ENCODE measurements around the gene TOP3A. TPM values are rescaled to one million over a fixed set of nuclear protein-coding genes. Genes with fewer than 3 reads are reported as not detected.
A peak's percentile ranks its signal among the peaks of the same experiment; 100 is the strongest.

TOP3A gene
- total RNA-seq, 1 experiment from 2014 or later, result 48.8 TPM

GRCh38 chr17:18224387-18225120 is 90.2 kb downstream of the TOP3A start:
- ChIA-PET RAD21 (ENCODE audit: low non-redundant PET in 1 of 2, low total read pairs in 2 of 2, uncharacterized antibody in 2 of 2, unreplicated experiment in 2 of 2) (no interaction called here), CTCF (interaction anchor here (1.5 kb wide), 1 partner anchor 40 kb away, joined by 3 read pairs; the partner anchor contains the start of gene ALKBH5), POLR2A (no interaction called here)
- no peaks in the 10 kb centered on the region for H3K9me3 ChIP-seq (ENCODE audit: control insufficient read depth in 1 of 2, insufficient read depth in 1 of 2, low read depth in 1 of 2, low read length in 2 of 2)
- intact Hi-C loops (cut with micrococcal nuclease), result loop anchor here (2.0 kb wide), 1 partner anchor 36 kb away; the partner anchor contains the start of gene MIEF2
- H2AFZ ChIP-seq (ENCODE audit: low read depth, low read length, poor library complexity, severe bottlenecking), result peak overlapping the region; percentile 74
- H3K4me3 ChIP-seq (replicated peaks in 1 of 2; ENCODE audit: low read depth in 1 of 2, low read length in 2 of 2), result peak overlapping the region; percentile 37 to 46
- TF ChIP-seq ZFX (IDR thresholded peaks at IDR 0.05) (peak; percentile 22; the same call in 1 of the 2 replicates), TCF7L2 (IDR thresholded peaks at IDR 0.05; ENCODE audit: borderline replicate concordance, extremely low read depth, insufficient read depth, insufficient read length) (no peak), POLR2A (IDR thresholded peaks at IDR 0.05; ENCODE audit: borderline replicate concordance, extremely low read depth, insufficient read depth, insufficient read length) (no peak), SP1 (IDR thresholded peaks at IDR 0.05; ENCODE audit: low read depth) (no peak)
- BruUV-seq (replicated peaks), result no TSS peak
- peaks cover 23 to 42% of the 10 kb centered on the region in 2 experiments for H3K4me1 ChIP-seq (ENCODE audit: control insufficient read depth in 1 of 2, insufficient read depth in 2 of 2, low read length in 2 of 2)
- H3K9me2 ChIP-seq (ENCODE audit: insufficient read depth), result no peaks in the 10 kb centered on the region
- H3K4me2 ChIP-seq (ENCODE audit: low read length), result peak overlapping the region; percentile 81
- no peaks in the 10 kb centered on the region for H4K20me1 ChIP-seq (ENCODE audit: insufficient read depth)
- ATAC-seq (no peak), DNase-seq (ENCODE audit: low read depth, low spot score) (no peak)
- H3K79me2 ChIP-seq (ENCODE audit: insufficient read depth, low read length), result peaks cover 17% of the 10 kb centered on the region
- H3K27ac ChIP-seq (ENCODE audit: low read depth, low read length), result 0 out of 2 replicates have a peak overlapping the region, but pooled peaks have one; percentile 10
- H3K27me3 ChIP-seq (ENCODE audit: insufficient read depth, low read length), result no peaks in the 10 kb centered on the region
- H3K36me3 ChIP-seq (ENCODE audit: control insufficient read depth in 1 of 2, insufficient read depth in 2 of 2, low read length in 2 of 2), result no peaks in the 10 kb centered on the region
- H3K9ac ChIP-seq (ENCODE audit: low read length), result peak overlapping the region; percentile 46

GRCh38 chr17:18224053-18224386 is 90.8 kb downstream of the TOP3A start:
- Histone ChIP-seq H3K9me3 (ENCODE audit: control insufficient read depth in 1 of 2, insufficient read depth in 1 of 2, low read depth in 1 of 2, low read length in 2 of 2) (no peaks in the 10 kb centered on the region), H4K20me1 (ENCODE audit: insufficient read depth) (no peaks in the 10 kb centered on the region), H3K4me3 (replicated peaks in 1 of 2; ENCODE audit: low read depth in 1 of 2, low read length in 2 of 2) (no peak overlapping the region), H3K36me3 (ENCODE audit: control insufficient read depth in 1 of 2, insufficient read depth in 2 of 2, low read length in 2 of 2) (no peaks in the 10 kb centered on the region), H3K4me2 (ENCODE audit: low read length) (no peak overlapping the region), H3K4me1 (ENCODE audit: control insufficient read depth in 1 of 2, insufficient read depth in 2 of 2, low read length in 2 of 2) (peaks cover 28 to 46% of the 10 kb centered on the region in 2 experiments), H3K27ac (ENCODE audit: low read depth, low read length) (no peak overlapping the region), H3K9ac (ENCODE audit: low read length) (no peak overlapping the region), H3K27me3 (ENCODE audit: insufficient read depth, low read length) (no peaks in the 10 kb centered on the region), H2AFZ (ENCODE audit: low read depth, low read length, poor library complexity, severe bottlenecking) (no peak overlapping the region), H3K9me2 (ENCODE audit: insufficient read depth) (no peaks in the 10 kb centered on the region), H3K79me2 (ENCODE audit: insufficient read depth, low read length) (peaks cover 17% of the 10 kb centered on the region)
- DNase-seq (ENCODE audit: low read depth, low spot score), result no peak
- CTCF ChIA-PET, result interaction anchor here (1.5 kb wide), 1 partner anchor 40 kb away, joined by 3 read pairs; the partner anchor contains the start of gene ALKBH5
- no TSS peak for BruUV-seq (replicated peaks)
- ATAC-seq, result no peak
- RAD21 ChIA-PET (ENCODE audit: low non-redundant PET in 1 of 2, low total read pairs in 2 of 2, uncharacterized antibody in 2 of 2, unreplicated experiment in 2 of 2), result no interaction called here
- intact Hi-C loops (cut with micrococcal nuclease), result loop anchor here (2.0 kb wide), 1 partner anchor 37 kb away; the partner anchor contains the start of gene MIEF2
- POLR2A ChIA-PET, result no interaction called here
- TF ChIP-seq POLR2A (IDR thresholded peaks at IDR 0.05; ENCODE audit: borderline replicate concordance, extremely low read depth, insufficient read depth, insufficient read length) (no peak), RAD21 (IDR thresholded peaks at IDR 0.05; ENCODE audit: low read depth) (no peak), FOSL1 (IDR thresholded peaks at IDR 0.05; ENCODE audit: low read depth) (no peak), MAX (IDR thresholded peaks at IDR 0.05) (no peak), SIN3A (IDR thresholded peaks at IDR 0.05; ENCODE audit: low read depth) (no peak), ELF1 (IDR thresholded peaks at IDR 0.05; ENCODE audit: borderline replicate concordance, low read depth) (no peak), ZFX (IDR thresholded peaks at IDR 0.05) (no peak), SRF (IDR thresholded peaks at IDR 0.05; ENCODE audit: low read depth) (no peak), CEBPB (IDR thresholded peaks at IDR 0.05; ENCODE audit: low read depth) (no peak), EZH2 (IDR thresholded peaks at IDR 0.05) (no peak), POLR2AphosphoS5 (IDR thresholded peaks at IDR 0.05; ENCODE audit: low read depth, low read length) (no peak), YY1 (IDR thresholded peaks at IDR 0.05; ENCODE audit: extremely low read depth, insufficient replicate concordance, low read depth, low read length) (no peak), REST (IDR thresholded peaks at IDR 0.05; ENCODE audit: low read depth) (no peak), ZNF274 (IDR thresholded peaks at IDR 0.05; ENCODE audit: low read depth, low read length) (no peak), EGR1 (IDR thresholded peaks at IDR 0.05; ENCODE audit: low read depth) (no peak), TCF7L2 (IDR thresholded peaks at IDR 0.05; ENCODE audit: borderline replicate concordance, extremely low read depth, insufficient read depth, insufficient read length) (no peak), EZH2phosphoT487 (IDR thresholded peaks at IDR 0.05; ENCODE audit: borderline replicate concordance) (no peak)
